GM18505 (cell line): Measurements from ENCODE around the gene ARSG.

Experiments
- ATAC-seq: cut with Tn5 transposase; IDR thresholded peaks from one replicate; pipeline ENCODE4 v1.9.1; 2021; ENCODE audit not compliant: unreplicated experiment
- POLR2A ChIP-seq: IDR thresholded peaks from 4 replicates; pipeline ENCODE4 v1.6.1; 2011; ENCODE audit warnings: borderline replicate concordance; ENCODE audit not compliant: insufficient read depth, insufficient read length; ENCODE audit errors: extremely low read depth

ARSG gene

GRCh38 chr17:68292689-68293040, 1.4 kb downstream of the ARSG start:
- TF ChIP-seq POLR2A, result no peak
- no peak for ATAC-seq

GRCh38 chr17:68293490-68294195, 2.3 kb downstream of the ARSG start:
- TF ChIP-seq POLR2A, result no peak
- ATAC-seq, result no peak

GRCh38 chr17:68294196-68294555, 2.9 kb downstream of the ARSG start:
- TF ChIP-seq POLR2A, result no peak
- ATAC-seq, result no peak

- ATAC-seq, result no peak
Observed at GRCh38 chr17:68294617-68295016, 3.3 kb downstream of the ARSG start.

GRCh38 chr17:68295086-68295485, 3.8 kb downstream of the ARSG start:
- ATAC-seq, result no peak
- no peak for TF ChIP-seq POLR2A

More at GRCh38 chr17:68294617-68295016, 3.3 kb downstream of the ARSG start:
- TF ChIP-seq POLR2A, result no peak

GRCh38 chr17:68296217-68297191, 5.2 kb downstream of the ARSG start:
- no peak for ATAC-seq
- TF ChIP-seq POLR2A, result no peak

GRCh38 chr17:68297195-68297594, 5.9 kb downstream of the ARSG start:
- no peak for ATAC-seq
- no peak for TF ChIP-seq POLR2A

GRCh38 chr17:68298601-68299000, 7.3 kb downstream of the ARSG start:
- ATAC-seq, result no peak
- TF ChIP-seq POLR2A, result no peak

- ATAC-seq, result no peak
- no peak for TF ChIP-seq POLR2A
Observed at GRCh38 chr17:68299817-68300216, 8.5 kb downstream of the ARSG start.

GRCh38 chr17:68301438-68301959, 10.2 kb downstream of the ARSG start:
- no peak for ATAC-seq
- TF ChIP-seq POLR2A, result no peak

GRCh38 chr17:68302066-68302564, 10.8 kb downstream of the ARSG start:
- no peak for ATAC-seq
- no peak for TF ChIP-seq POLR2A

GRCh38 chr17:68302666-68303065, 11.4 kb downstream of the ARSG start:
- ATAC-seq, result no peak
- no peak for TF ChIP-seq POLR2A

GRCh38 chr17:68304706-68305105, 13.4 kb downstream of the ARSG start:
- no peak for ATAC-seq
- TF ChIP-seq POLR2A, result no peak
